A549 (cell line): ENCODE results near the gene PAM16.

ENCODE experiments used
- CTCF ChIP-seq: fragments of >200 bp; sonication (Bioruptor Twin); formaldehyde crosslinking; IDR thresholded peaks from 3 replicates; pipeline ENCODE4 v1.5.1; 2016
- EP300 ChIP-seq, 2 experiments: fragments of >200 bp; sonication (Bioruptor Twin); formaldehyde crosslinking; IDR thresholded peaks; 2 replicates in 1 of 2; 3 replicates in 1 of 2; pipeline ENCODE4 v1.6.1; 2016 to 2017
- POLR2A ChIP-seq: IDR thresholded peaks from 2 replicates; pipeline ENCODE4 v1.6.1; 2012; ENCODE audit warnings: mild to moderate bottlenecking, low read length

- no peak for TF ChIP-seq CTCF
- no peak for TF ChIP-seq EP300 (IDR thresholded peaks at IDR 0.05)
- TF ChIP-seq POLR2A: no peak
Observed at GRCh38 chr16:4347765-4348509, 3.2 kb downstream of the PAM16 start.
